ENCODE data around the gene AGO4.
"Not testable (repeated sequence)": the region's sequence is repeated elsewhere in the genome, so short reads cannot be mapped to it uniquely, and the experiment has no call there.

AGO4 gene

GRCh38 chr1:35869245-35869950, 61.6 kb downstream of the AGO4 start:
- not testable (repeated sequence) for DNase-seq

- no peak for DNase-seq
Observed at GRCh38 chr1:35870651-35871309, 63.0 kb downstream of the AGO4 start.

GRCh38 chr1:35873243-35873750, 65.5 kb downstream of the AGO4 start:
- DNase-seq, result peak; percentile 73

GRCh38 chr1:35874115-35874514, 66.3 kb downstream of the AGO4 start:
- DNase-seq, result not testable (repeated sequence)

GRCh38 chr1:35876988-35877387, 69.2 kb downstream of the AGO4 start:
- DNase-seq, result no peak

GRCh38 chr1:35881850-35882273, 74.0 kb downstream of the AGO4 start:
- no peak for DNase-seq

GRCh38 chr1:35882586-35882944, 74.7 kb downstream of the AGO4 start:
- DNase-seq, result no peak

GRCh38 chr1:35882945-35883634, 75.3 kb downstream of the AGO4 start, which contains the start of gene AGO1:
AGO1 (plus strand) TSS chr1:35883209; CDS start chr1:35883422, 213 bp downstream.
- peak; percentile 94 for DNase-seq

- DNase-seq, result peak; percentile 24
Observed at GRCh38 chr1:35883635-35884101, 75.9 kb downstream of the AGO4 start.

- DNase-seq, result no peak
Observed at GRCh38 chr1:35884934-35885333, 77.1 kb downstream of the AGO4 start.

GRCh38 chr1:35885961-35886558, 78.2 kb downstream of the AGO4 start:
- DNase-seq, result no peak

GRCh38 chr1:35886577-35887431, 79.0 kb downstream of the AGO4 start:
- no peak for DNase-seq

GRCh38 chr1:35887508-35887907, 79.7 kb downstream of the AGO4 start:
- no peak for DNase-seq

GRCh38 chr1:35888255-35888654, 80.4 kb downstream of the AGO4 start:
- no peak for DNase-seq

GRCh38 chr1:35888981-35889380, 81.2 kb downstream of the AGO4 start:
- DNase-seq, result peak; percentile 61

GRCh38 chr1:35893051-35893879, 85.4 kb downstream of the AGO4 start:
- no peak for DNase-seq

GRCh38 chr1:35894183-35894582, 86.4 kb downstream of the AGO4 start:
- peak; percentile 88 for DNase-seq

- peak; percentile 8 for DNase-seq
Observed at GRCh38 chr1:35894656-35895055, 86.8 kb downstream of the AGO4 start.

GRCh38 chr1:35899941-35900340, 92.1 kb downstream of the AGO4 start:
- no peak for DNase-seq

GRCh38 chr1:35901235-35901634, 93.4 kb downstream of the AGO4 start:
- DNase-seq, result no peak

- no peak for DNase-seq
Observed at GRCh38 chr1:35902671-35903070, 94.9 kb downstream of the AGO4 start.

Data from inflammatory macrophage treated with lipopolysaccharide for 4 hours (primary cell).